Naive thymus-derived CD4-positive, alpha-beta T cell (primary cell): ENCODE measurements around the gene LARGE1. TPM values are rescaled to one million over a fixed set of nuclear protein-coding genes. Genes with fewer than 3 reads are reported as not detected.

Experiments used
- ATAC-seq: fragments of 150-1000 bp; cut with Tn5 transposase; 2 replicates; pipeline ENCODE4 v1.10.0; 2021; ENCODE audit warnings: mild to moderate bottlenecking, moderate library complexity
- CTCF ChIA-PET: fragments of 350-600 bp; sonication (Branson Sonifier 250); formaldehyde crosslinking; loops from one replicate; lab custom pipeline; 2021; ENCODE audit warnings: antibody characterized with exemption; lab: Charles Lee
- POLR2A ChIA-PET: fragments of 350-600 bp; sonication (Branson Sonifier 250); formaldehyde crosslinking; loops from one replicate; lab custom pipeline; 2021; ENCODE audit warnings: antibody characterized with exemption, inconsistent platforms; lab: Charles Lee
- DNase-seq, 9 donors: peaks; one replicate each; pipeline versions ENCODE4 v3.0.0 to v3.0.0-alpha.2; 2020 to 2022; ENCODE audit warnings: mixed read lengths in 1 of 9
- H3K27ac ChIP-seq: one replicate; pipeline ENCODE4 v1.7.0; 2013; ENCODE audit warnings: mild to moderate bottlenecking, low read depth, low read length, moderate library complexity
- H3K27me3 ChIP-seq, 2 donors: one replicate each; pipeline ENCODE4 v1.7.0; 2013; ENCODE audit warnings: low read length in 2 of 2, mild to moderate bottlenecking in 2 of 2, moderate library complexity in 2 of 2; ENCODE audit not compliant: control insufficient read depth in 2 of 2, insufficient read depth in 2 of 2
- H3K36me3 ChIP-seq, 3 experiments: 1 replicate in 2 of 3; 2 replicates in 1 of 3; pipeline ENCODE4 v1.7.0; 2013; ENCODE audit warnings: low read length in 3 of 3, mild to moderate bottlenecking in 3 of 3, moderate library complexity in 1 of 3; ENCODE audit not compliant: insufficient read depth in 3 of 3, control insufficient read depth in 2 of 3
- H3K4me1 ChIP-seq, 2 donors: one replicate each; pipeline ENCODE4 v1.7.0; 2013; ENCODE audit warnings: low read length in 2 of 2, mild to moderate bottlenecking in 2 of 2, moderate library complexity in 1 of 2; ENCODE audit not compliant: control insufficient read depth in 2 of 2, insufficient read depth in 2 of 2
- H3K4me3 ChIP-seq: 2 replicates; pipeline ENCODE4 v1.7.0; 2013; ENCODE audit warnings: mild to moderate bottlenecking, low read length
- H3K9me3 ChIP-seq, 3 experiments: 1 replicate in 2 of 3; 2 replicates in 1 of 3; pipeline ENCODE4 v1.7.0; 2013; ENCODE audit warnings: low read length in 3 of 3; ENCODE audit not compliant: control insufficient read depth in 2 of 3
- H3K27ac Mint-ChIP-seq, 9 donors: one replicate each; pipeline ENCODE4 v1.8.0; 2020 to 2022; ENCODE audit warnings: mixed read lengths in 9 of 9, mild to moderate bottlenecking in 8 of 9, moderate library complexity in 5 of 9, inconsistent platforms in 2 of 9
- H3K27me3 Mint-ChIP-seq, 5 donors: one replicate each; pipeline ENCODE4 v1.8.0; 2021 to 2022; ENCODE audit warnings: mixed read lengths in 5 of 5, mild to moderate bottlenecking in 1 of 5
- H3K36me3 Mint-ChIP-seq, 5 donors: one replicate each; pipeline ENCODE4 v1.8.0; 2020 to 2022; ENCODE audit warnings: mixed read lengths in 5 of 5, mild to moderate bottlenecking in 3 of 5, inconsistent platforms in 1 of 5
- H3K4me1 Mint-ChIP-seq, 7 donors: one replicate each; pipeline ENCODE4 v1.8.0; 2020 to 2022; ENCODE audit warnings: mixed read lengths in 7 of 7, mild to moderate bottlenecking in 3 of 7, inconsistent platforms in 1 of 7
- H3K4me3 Mint-ChIP-seq, 10 donors: one replicate each; pipeline ENCODE4 v1.8.0; 2020 to 2022; ENCODE audit warnings: mild to moderate bottlenecking in 10 of 10, mixed read lengths in 10 of 10, moderate library complexity in 6 of 10, inconsistent platforms in 2 of 10
- H3K9me3 Mint-ChIP-seq, 11 donors: one replicate each; pipeline ENCODE4 v1.8.0; 2020 to 2022; ENCODE audit warnings: mixed read lengths in 11 of 11, mild to moderate bottlenecking in 4 of 11, inconsistent platforms in 1 of 11, moderate library complexity in 1 of 11
- intact Hi-C, 2 donors: fragments of 100-400 bp; cut with micrococcal nuclease; formaldehyde crosslinking; loops; one replicate each; pipeline ENCODE4 v1.15.1; 2023
- polyA plus RNA-seq, 2 donors: library from polyadenylated mRNA; unstranded; fragments of 300-500 nt; fragmentation: Illumina TruSeq; gene quantifications; one replicate each; pipeline ENCODE4 v1.2.3, GENCODE V29; 2021
- total RNA-seq, 6 experiments: library from RNA in 5 of 6; stranded (reverse) in 5 of 6; gene quantifications; 1 replicate in 5 of 6; 2 replicates in 1 of 6; pipeline ENCODE4 v1.2.3 and lab custom pipeline; 2021 to 2026

Gene LARGE1
- total and polyA plus RNA-seq, 7 experiments from 2014 or later, result 2.3 to 4.8 (median 3.0) TPM; not detected in 3

DNA sequence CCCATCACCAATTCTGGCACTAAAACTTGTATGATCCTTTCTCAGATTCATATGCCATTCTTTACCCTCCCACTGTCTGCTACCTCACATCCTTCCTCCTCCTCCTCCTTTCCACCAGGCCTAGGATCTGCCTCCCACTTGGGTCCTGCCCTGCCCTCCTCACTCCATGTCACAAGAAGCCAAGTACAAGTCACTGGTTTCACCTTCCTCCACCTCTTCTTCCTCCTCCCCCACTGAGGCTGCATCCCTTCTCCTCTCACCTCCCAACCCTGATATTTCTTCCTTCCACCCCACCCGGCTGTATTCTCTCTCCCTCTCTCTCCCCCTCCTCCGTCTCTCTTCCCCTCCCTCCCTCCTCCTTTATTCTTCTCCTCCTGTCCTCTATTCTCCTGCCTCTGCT is 46.6 kb downstream of the LARGE1 start:
- Mint-ChIP-seq H3K27me3 (peaks cover 0 to 3% (median 0%) of the 10 kb centered on the region in 5 donors), H3K4me3 (no peak overlapping the region), H3K9me3 (peaks cover 0 to 2% (median 0%) of the 10 kb centered on the region in 11 donors), H3K27ac (no peak overlapping the region), H3K4me1 (no peaks in the 10 kb centered on the region), H3K36me3 (no peaks in the 10 kb centered on the region)
- H3K27me3 ChIP-seq, result no peaks in the 10 kb centered on the region
- H3K36me3 ChIP-seq, result no peaks in the 10 kb centered on the region
- H3K9me3 ChIP-seq, result no peaks in the 10 kb centered on the region
- ATAC-seq, result no peak
- DNase-seq, result no peak
- intact Hi-C loops, result no loop called here
- H3K4me3 ChIP-seq, result no peak overlapping the region
- CTCF ChIA-PET, result no interaction called here
- POLR2A ChIA-PET, result no interaction called here
- H3K27ac ChIP-seq, result no peak overlapping the region
- no peaks in the 10 kb centered on the region for H3K4me1 ChIP-seq

DNA sequence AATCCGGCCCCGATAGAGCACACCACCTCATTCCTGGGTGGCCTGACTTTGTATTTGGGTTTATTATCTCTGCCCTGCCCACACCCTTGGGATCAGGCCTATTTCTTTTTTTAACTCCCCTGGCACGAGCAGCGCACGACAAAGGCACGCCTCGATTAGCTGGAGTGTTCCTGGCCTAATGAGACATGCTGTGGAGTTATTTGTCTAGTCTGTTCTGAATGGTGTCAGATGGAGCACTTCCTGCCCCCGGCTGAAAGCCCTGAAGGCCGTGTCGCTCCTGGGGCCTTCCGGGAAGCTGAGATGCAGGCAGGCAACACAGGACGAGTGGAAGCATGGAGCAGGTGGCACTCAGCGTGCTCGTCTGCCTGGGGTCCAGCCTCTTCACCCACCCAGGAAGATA is 47.1 kb downstream of the LARGE1 start:
- ATAC-seq, result no peak
- Mint-ChIP-seq H3K27me3 (peaks cover 0 to 3% (median 0%) of the 10 kb centered on the region in 5 donors), H3K4me3 (no peak overlapping the region), H3K27ac (no peak overlapping the region), H3K9me3 (peaks cover 0 to 4% (median 0%) of the 10 kb centered on the region in 11 donors), H3K36me3 (no peaks in the 10 kb centered on the region), H3K4me1 (no peaks in the 10 kb centered on the region)
- Histone ChIP-seq H3K36me3 (no peaks in the 10 kb centered on the region), H3K4me3 (no peak overlapping the region), H3K4me1 (no peaks in the 10 kb centered on the region), H3K27ac (no peak overlapping the region), H3K27me3 (no peaks in the 10 kb centered on the region), H3K9me3 (no peaks in the 10 kb centered on the region)
- DNase-seq, result no peak
- ChIA-PET CTCF (no interaction called here), POLR2A (no interaction called here)
- intact Hi-C loops, result no loop called here

DNA sequence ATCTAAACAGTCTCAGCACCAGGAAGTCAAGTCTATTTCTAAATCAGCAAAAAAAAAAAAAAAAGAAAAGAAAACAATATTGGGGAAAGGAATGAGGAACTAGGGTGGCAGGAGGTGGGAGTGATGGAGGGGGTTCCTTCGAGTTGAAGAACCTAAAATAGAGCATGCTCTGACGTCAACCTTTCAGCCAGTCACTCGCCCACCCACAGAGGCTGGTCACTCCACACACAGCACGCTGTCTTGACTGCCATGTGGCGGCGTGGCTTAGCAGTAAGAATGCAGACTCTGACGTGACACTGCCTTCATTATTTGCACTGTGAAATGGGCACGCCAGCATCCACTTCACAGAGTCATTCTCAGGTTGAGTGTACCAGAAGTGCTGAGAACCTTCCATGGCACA is 48.3 kb downstream of the LARGE1 start:
- Histone ChIP-seq H3K27me3 (no peaks in the 10 kb centered on the region), H3K27ac (no peak overlapping the region), H3K4me1 (no peaks in the 10 kb centered on the region), H3K36me3 (no peaks in the 10 kb centered on the region), H3K9me3 (no peaks in the 10 kb centered on the region), H3K4me3 (no peak overlapping the region)
- ChIA-PET POLR2A (no interaction called here), CTCF (no interaction called here)
- H3K27me3 Mint-ChIP-seq, result peaks cover 0 to 3% (median 0%) of the 10 kb centered on the region in 5 donors
- H3K4me1 Mint-ChIP-seq, result no peaks in the 10 kb centered on the region
- H3K4me3 Mint-ChIP-seq, result no peak overlapping the region
- peaks cover 0 to 4% (median 0%) of the 10 kb centered on the region in 11 donors for H3K9me3 Mint-ChIP-seq
- intact Hi-C loops, result no loop called here
- H3K27ac Mint-ChIP-seq, result no peak overlapping the region
- no peak for ATAC-seq
- H3K36me3 Mint-ChIP-seq, result peaks cover 0 to 5% (median 0%) of the 10 kb centered on the region in 5 donors
- no peak for DNase-seq

DNA sequence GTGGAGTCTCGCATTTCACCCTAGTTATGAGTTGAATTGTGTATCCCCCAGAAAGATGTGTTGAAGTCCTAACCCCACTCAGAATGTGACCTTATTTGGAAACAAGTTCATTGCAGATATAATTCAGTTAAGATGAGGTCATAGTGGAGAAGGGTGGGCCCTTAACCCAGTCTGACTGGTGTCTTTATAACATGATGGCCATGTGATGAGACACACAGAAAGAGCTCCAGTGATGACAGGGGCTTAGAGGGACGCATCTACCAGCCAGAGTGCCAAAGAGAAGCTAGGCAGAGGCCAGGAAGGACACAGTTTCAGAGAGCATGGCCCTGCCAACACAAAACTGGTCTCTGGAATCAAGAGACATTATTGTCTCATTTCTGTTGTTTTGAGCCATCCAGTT is 50.3 kb downstream of the LARGE1 start:
- H3K9me3 Mint-ChIP-seq, result peaks cover 0 to 15% (median 0%) of the 10 kb centered on the region in 11 donors
- no peaks in the 10 kb centered on the region for H3K4me1 Mint-ChIP-seq
- H3K36me3 Mint-ChIP-seq, result peaks cover 0 to 5% (median 0%) of the 10 kb centered on the region in 5 donors
- Histone ChIP-seq H3K9me3 (no peaks in the 10 kb centered on the region), H3K27me3 (no peaks in the 10 kb centered on the region), H3K4me3 (no peak overlapping the region), H3K36me3 (no peaks in the 10 kb centered on the region), H3K27ac (no peak overlapping the region), H3K4me1 (no peaks in the 10 kb centered on the region)
- POLR2A ChIA-PET, result no interaction called here
- CTCF ChIA-PET, result no interaction called here
- ATAC-seq, result no peak
- no peak overlapping the region for H3K4me3 Mint-ChIP-seq
- H3K27me3 Mint-ChIP-seq, result peaks cover 0 to 3% (median 0%) of the 10 kb centered on the region in 5 donors
- DNase-seq, result no peak
- intact Hi-C loops, result no loop called here
- no peak overlapping the region for H3K27ac Mint-ChIP-seq

DNA sequence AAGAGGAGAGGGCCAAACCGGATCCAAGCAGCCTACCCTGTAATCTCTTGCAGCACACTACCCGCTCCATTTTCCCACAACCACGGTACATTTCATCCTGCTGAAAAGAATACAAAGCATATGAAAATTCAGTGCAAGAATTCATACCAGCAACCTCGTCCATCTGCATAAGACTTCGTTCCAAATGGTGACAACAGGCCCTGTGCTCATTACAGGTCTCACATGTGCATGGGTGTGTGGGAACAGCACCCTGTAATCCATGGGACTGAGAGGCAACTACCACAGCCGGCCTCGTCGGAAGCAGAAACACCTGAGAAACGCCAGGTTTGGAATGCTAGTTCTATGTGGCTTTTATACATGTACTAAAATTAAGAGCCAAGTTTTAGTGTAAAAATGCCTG is 52.3 kb downstream of the LARGE1 start:
- no peaks in the 10 kb centered on the region for H3K4me1 Mint-ChIP-seq
- peaks cover 0 to 22% (median 0%) of the 10 kb centered on the region in 11 donors for H3K9me3 Mint-ChIP-seq

DNA sequence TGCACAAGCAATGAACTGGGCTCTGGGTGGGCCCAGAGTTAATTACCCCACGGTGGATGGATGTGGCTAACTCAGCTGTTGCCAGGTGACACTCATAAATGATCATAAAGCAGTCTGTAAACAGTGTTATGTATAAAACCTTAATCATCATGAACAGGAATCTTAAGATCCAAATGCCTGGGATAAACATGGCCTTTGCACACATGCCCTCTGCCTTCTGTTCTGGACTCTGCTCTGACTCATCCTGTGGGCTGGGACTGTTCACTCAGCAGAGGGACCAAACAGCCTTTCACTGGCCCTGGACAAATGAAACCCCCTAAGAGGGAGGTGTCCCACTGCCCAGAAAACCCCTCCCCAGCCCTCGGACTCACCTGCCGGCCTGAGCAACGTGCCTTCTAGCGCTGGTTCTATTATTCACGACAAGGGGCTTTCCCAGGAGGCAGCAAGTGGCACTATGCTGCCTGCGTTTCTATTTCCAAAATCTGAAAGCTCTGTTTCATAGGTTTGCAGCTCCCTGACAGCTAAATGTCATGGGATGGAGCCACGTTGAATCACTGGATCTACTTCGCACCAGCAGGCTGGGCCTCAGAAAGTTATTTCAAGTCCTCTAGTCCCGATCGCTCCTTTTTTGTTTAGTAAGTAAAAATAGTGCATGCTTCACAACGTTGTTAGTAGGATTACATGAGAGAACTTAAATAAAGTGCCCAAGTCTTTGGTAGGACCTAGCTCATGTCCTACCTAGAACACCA is 53.0 kb downstream of the LARGE1 start:
- H3K4me1 ChIP-seq, result no peaks in the 10 kb centered on the region
- no peaks in the 10 kb centered on the region for H3K36me3 ChIP-seq
- no peak overlapping the region for H3K27ac Mint-ChIP-seq
- no peak for DNase-seq
- no peak for ATAC-seq
- no peaks in the 10 kb centered on the region for H3K9me3 ChIP-seq
- no peaks in the 10 kb centered on the region for H3K27me3 Mint-ChIP-seq
- no peaks in the 10 kb centered on the region for H3K27me3 ChIP-seq
- H3K9me3 Mint-ChIP-seq, result peaks cover 0 to 22% (median 0%) of the 10 kb centered on the region in 11 donors
- H3K4me3 Mint-ChIP-seq, result no peak overlapping the region
- no peak overlapping the region for H3K27ac ChIP-seq
- intact Hi-C loops, result no loop called here
- H3K4me1 Mint-ChIP-seq, result no peaks in the 10 kb centered on the region
- peaks cover 0 to 5% (median 0%) of the 10 kb centered on the region in 5 donors for H3K36me3 Mint-ChIP-seq
- ChIA-PET POLR2A (no interaction called here), CTCF (no interaction called here)
- no peak overlapping the region for H3K4me3 ChIP-seq

More for the DNA sequence above, 52.3 kb downstream of the LARGE1 start:
- POLR2A ChIA-PET, result no interaction called here
- Histone ChIP-seq H3K36me3 (no peaks in the 10 kb centered on the region), H3K4me1 (no peaks in the 10 kb centered on the region), H3K27me3 (no peaks in the 10 kb centered on the region), H3K9me3 (no peaks in the 10 kb centered on the region), H3K27ac (no peak overlapping the region), H3K4me3 (no peak overlapping the region)
- Mint-ChIP-seq H3K27me3 (no peaks in the 10 kb centered on the region), H3K36me3 (peaks cover 0 to 5% (median 0%) of the 10 kb centered on the region in 5 donors), H3K4me3 (no peak overlapping the region), H3K27ac (no peak overlapping the region)
- no peak for DNase-seq
- intact Hi-C loops, result no loop called here
- no peak for ATAC-seq
- CTCF ChIA-PET, result no interaction called here

DNA sequence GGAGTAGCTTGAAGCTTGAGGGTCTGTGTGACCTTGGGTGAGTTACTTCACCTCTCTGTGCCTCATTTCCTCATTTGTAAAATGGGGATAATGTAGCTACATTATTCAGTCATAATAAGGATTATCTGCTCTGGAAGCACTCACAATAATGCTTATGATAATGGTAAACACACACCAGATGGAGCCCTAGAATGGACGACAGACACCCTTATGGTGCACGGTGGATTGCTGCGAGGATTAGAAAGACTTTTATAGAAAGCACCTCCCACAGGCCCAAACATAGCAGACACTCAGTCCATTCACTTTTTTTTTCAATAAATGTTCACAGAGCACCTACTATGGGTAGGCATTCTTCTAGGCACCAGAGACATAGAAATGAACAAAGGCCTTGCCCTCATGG is 53.8 kb downstream of the LARGE1 start:
- no peaks in the 10 kb centered on the region for H3K4me1 Mint-ChIP-seq
- H3K9me3 Mint-ChIP-seq, result peaks cover 0 to 28% (median 0%) of the 10 kb centered on the region in 11 donors
- no peak overlapping the region for H3K27ac ChIP-seq
- ChIA-PET CTCF (interaction anchor here (0.5 kb wide), 1 partner anchor 1822 kb away, joined by 3 read pairs; no protein-coding TSS in a partner anchor), POLR2A (no interaction called here)
- DNase-seq (no peak), ATAC-seq (no peak)
- H3K36me3 Mint-ChIP-seq, result peaks cover 0 to 5% (median 0%) of the 10 kb centered on the region in 5 donors
- no peak overlapping the region for H3K4me3 Mint-ChIP-seq
- no peaks in the 10 kb centered on the region for H3K27me3 ChIP-seq
- no peaks in the 10 kb centered on the region for H3K9me3 ChIP-seq
- H3K36me3 ChIP-seq, result no peaks in the 10 kb centered on the region
- no peak overlapping the region for H3K4me3 ChIP-seq
- H3K27ac Mint-ChIP-seq, result no peak overlapping the region
- no peaks in the 10 kb centered on the region for H3K4me1 ChIP-seq
- no peaks in the 10 kb centered on the region for H3K27me3 Mint-ChIP-seq
- intact Hi-C loops, result no loop called here
